K562 (cell line): ENCODE results near the gene FCRLA. TPM values are rescaled to one million over a fixed set of nuclear protein-coding genes. Genes with fewer than 3 reads are reported as not detected.

Experiments used
- FOXA1 ChIP-seq: fragments of 450-650 bp; IDR thresholded peaks from 2 replicates; pipeline ENCODE4 v1.6.1; 2016; ENCODE audit warnings: mild to moderate bottlenecking, borderline replicate concordance
- L3MBTL2 ChIP-seq: fragments of 450-650 bp; IDR thresholded peaks from 2 replicates; pipeline ENCODE4 v1.6.1; 2016; ENCODE audit warnings: mild to moderate bottlenecking, moderate library complexity
- MEF2D ChIP-seq: conservative IDR thresholded peaks from 2 replicates; pipeline ENCODE4 v1.6.1; 2016; ENCODE audit warnings: low read depth, missing genetic modification characterization, missing compliant biosample characterization
- NFE2L1 ChIP-seq: fragments of 450-650 bp; IDR thresholded peaks from 2 replicates; pipeline ENCODE4 v1.6.1; 2016; ENCODE audit warnings: missing genetic modification characterization, low read depth, mild to moderate bottlenecking, missing compliant biosample characterization, moderate library complexity, borderline replicate concordance
- PHF21A ChIP-seq: fragments of 450-650 bp; IDR thresholded peaks from 2 replicates; pipeline ENCODE4 v1.6.1; 2017; ENCODE audit warnings: low read depth, borderline replicate concordance
- PRPF4 ChIP-seq: fragments of 200-400 bp; formaldehyde crosslinking; IDR thresholded peaks from one replicate; pipeline ENCODE4 v1.6.1; 2017; ENCODE audit warnings: low read length, low read depth, mild to moderate bottlenecking; ENCODE audit not compliant: insufficient read depth, poor library complexity, severe bottlenecking
- RBM34 ChIP-seq: fragments of 200-400 bp; formaldehyde crosslinking; IDR thresholded peaks from 2 replicates; pipeline ENCODE4 v1.6.1; 2018; ENCODE audit warnings: low read length, borderline replicate concordance; ENCODE audit not compliant: insufficient read depth
- RUNX1 ChIP-seq: sonication (generic); IDR thresholded peaks from 2 replicates; pipeline ENCODE4 v1.6.1; 2016; ENCODE audit warnings: antibody characterized with exemption, low read depth
- STAG1 ChIP-seq: sonication (generic); formaldehyde crosslinking; IDR thresholded peaks from 2 replicates; pipeline ENCODE4 v1.5.0; 2020; ENCODE audit warnings: missing genetic modification reagents, borderline replicate concordance
- TCF7 ChIP-seq: sonication (generic); IDR thresholded peaks from 2 replicates; pipeline ENCODE4 v1.6.1; 2016; ENCODE audit warnings: antibody characterized with exemption, borderline replicate concordance
- TCFL5 ChIP-seq: fragments of 250-450 bp; sonication (Bioruptor Pico); conservative IDR thresholded peaks from 2 replicates; pipeline ENCODE4 v1.6.1; 2021; ENCODE audit warnings: mild to moderate bottlenecking, moderate library complexity, matching md5 sums
- U2AF2 ChIP-seq: fragments of 200-400 bp; formaldehyde crosslinking; optimal IDR thresholded peaks from 2 replicates; pipeline ENCODE3; 2017; ENCODE audit warnings: low read depth, mild to moderate bottlenecking, low read length
- XRCC3 ChIP-seq: fragments of 450-650 bp; IDR thresholded peaks from 2 replicates; pipeline ENCODE4 v1.6.1; 2017; ENCODE audit warnings: mild to moderate bottlenecking, moderate library complexity
- ZNF274 ChIP-seq: IDR thresholded peaks from 2 replicates; pipeline ENCODE4 v1.6.1; 2011; ENCODE audit warnings: low read depth, mild to moderate bottlenecking, low read length, moderate library complexity, borderline replicate concordance
- ZNF696 ChIP-seq: fragments of 250-450 bp; sonication (Bioruptor Pico); conservative IDR thresholded peaks from 2 replicates; pipeline ENCODE4 v1.4.0; 2020; ENCODE audit warnings: mild to moderate bottlenecking, moderate library complexity
- polyA plus RNA-seq, 8 experiments: library from polyadenylated mRNA; depleted of rRNA in 4 of 8; stranded (reverse) in 5 of 8; unstranded in 3 of 8; fragments of >200 nt; fragmentation: Nextera tagmentation in 2 of 8; fragmentation: Illumina TruSeq in 1 of 8; extraction: Ambion mirVana in 2 of 8; extraction: Trizol in 1 of 8; gene quantifications; 2 replicates each; pipeline versions ENCODE4 v1.2.1 to v1.2.3, GENCODE V29; 2011 to 2014; ENCODE audit warnings: inconsistent platforms in 1 of 8, missing spikeins in 1 of 8
- total RNA-seq, 7 experiments: library from RNA; depleted of rRNA in 6 of 7; stranded (reverse); fragments of >200 nt in 6 of 7; fragmentation: Illumina TruSeq in 2 of 7; extraction: Trizol in 2 of 7; gene quantifications; 2 replicates each; pipeline versions ENCODE4 v1.2.1 to v1.2.3, GENCODE V29; 2011 to 2021; ENCODE audit warnings: low replicate concordance in 1 of 7
- TF ChIP-seq, protein P1 (sequence below), 2 experiments: fragments of 450-650 bp in 1 of 2; sonication (generic) in 1 of 2; formaldehyde crosslinking in 1 of 2; IDR thresholded peaks; 2 replicates each; pipeline versions ENCODE4 v1.7.1 to v1.9.0; 2016 to 2022; ENCODE audit warnings: inconsistent platforms in 1 of 2, mild to moderate bottlenecking in 1 of 2, missing genetic modification reagents in 1 of 2
- TF ChIP-seq, protein P2 (sequence below): fragments of 250-450 bp; sonication (Bioruptor Pico); IDR thresholded peaks from 2 replicates; pipeline ENCODE4 v1.8.0; 2021; ENCODE audit warnings: moderate library complexity, mild to moderate bottlenecking, inconsistent platforms

Gene FCRLA
- total and polyA plus RNA-seq, 9 of the 15 experiments (the other 6 are each of a cell fraction or from before 2014, with no cell fraction given) = 0.09 to 0.84 (median 0.44) TPM

DNA sequence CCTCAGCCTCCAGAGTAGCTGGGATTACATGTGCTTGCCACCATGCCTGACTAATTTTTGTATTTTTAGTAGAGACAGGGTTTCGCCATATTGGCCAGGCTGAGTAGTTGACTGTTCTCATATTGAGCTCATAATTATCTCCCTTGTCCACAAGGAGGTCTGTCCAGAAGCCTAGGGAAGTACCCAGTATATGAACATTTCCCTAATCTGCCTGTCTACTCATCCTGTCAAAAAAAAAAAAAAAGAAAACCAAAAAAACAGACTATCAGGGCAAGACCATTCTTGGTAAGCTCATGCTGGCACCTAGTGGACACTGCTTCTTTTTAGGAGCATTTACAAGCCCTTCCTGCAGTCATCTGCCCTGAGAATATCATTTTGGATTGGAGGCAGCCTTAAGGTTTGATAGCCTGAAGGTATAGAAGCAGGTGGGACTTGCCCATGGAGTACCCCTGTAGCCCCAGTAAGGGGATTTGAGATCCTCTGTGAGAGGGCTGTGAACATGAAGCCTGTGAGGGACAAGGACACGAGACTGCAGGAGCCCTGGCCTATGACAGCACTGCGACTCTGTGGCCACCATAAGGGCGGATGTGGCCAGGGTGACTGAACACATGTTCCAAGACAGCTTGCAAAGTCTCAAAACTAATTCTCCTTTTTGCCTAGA lies 31.7 kb downstream of the FCRLA start (continued):
- TF ChIP-seq, protein P1, sequence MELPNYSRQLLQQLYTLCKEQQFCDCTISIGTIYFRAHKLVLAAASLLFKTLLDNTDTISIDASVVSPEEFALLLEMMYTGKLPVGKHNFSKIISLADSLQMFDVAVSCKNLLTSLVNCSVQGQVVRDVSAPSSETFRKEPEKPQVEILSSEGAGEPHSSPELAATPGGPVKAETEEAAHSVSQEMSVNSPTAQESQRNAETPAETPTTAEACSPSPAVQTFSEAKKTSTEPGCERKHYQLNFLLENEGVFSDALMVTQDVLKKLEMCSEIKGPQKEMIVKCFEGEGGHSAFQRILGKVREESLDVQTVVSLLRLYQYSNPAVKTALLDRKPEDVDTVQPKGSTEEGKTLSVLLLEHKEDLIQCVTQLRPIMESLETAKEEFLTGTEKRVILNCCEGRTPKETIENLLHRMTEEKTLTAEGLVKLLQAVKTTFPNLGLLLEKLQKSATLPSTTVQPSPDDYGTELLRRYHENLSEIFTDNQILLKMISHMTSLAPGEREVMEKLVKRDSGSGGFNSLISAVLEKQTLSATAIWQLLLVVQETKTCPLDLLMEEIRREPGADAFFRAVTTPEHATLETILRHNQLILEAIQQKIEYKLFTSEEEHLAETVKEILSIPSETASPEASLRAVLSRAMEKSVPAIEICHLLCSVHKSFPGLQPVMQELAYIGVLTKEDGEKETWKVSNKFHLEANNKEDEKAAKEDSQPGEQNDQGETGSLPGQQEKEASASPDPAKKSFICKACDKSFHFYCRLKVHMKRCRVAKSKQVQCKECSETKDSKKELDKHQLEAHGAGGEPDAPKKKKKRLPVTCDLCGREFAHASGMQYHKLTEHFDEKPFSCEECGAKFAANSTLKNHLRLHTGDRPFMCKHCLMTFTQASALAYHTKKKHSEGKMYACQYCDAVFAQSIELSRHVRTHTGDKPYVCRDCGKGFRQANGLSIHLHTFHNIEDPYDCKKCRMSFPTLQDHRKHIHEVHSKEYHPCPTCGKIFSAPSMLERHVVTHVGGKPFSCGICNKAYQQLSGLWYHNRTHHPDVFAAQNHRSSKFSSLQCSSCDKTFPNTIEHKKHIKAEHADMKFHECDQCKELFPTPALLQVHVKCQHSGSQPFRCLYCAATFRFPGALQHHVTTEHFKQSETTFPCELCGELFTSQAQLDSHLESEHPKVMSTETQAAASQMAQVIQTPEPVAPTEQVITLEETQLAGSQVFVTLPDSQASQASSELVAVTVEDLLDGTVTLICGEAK (IDR thresholded peaks at IDR 0.05) = no peak
- TF ChIP-seq, protein P1 (CRISPR knock-in tag; IDR thresholded peaks at IDR 0.05) = no peak
- no peak for TF ChIP-seq MEF2D (tag)
- no peak for TF ChIP-seq RBM34
- TF ChIP-seq ZNF274 = no peak
- no peak for TF ChIP-seq ZNF696 (CRISPR knock-in tag)
- TF ChIP-seq, protein P2, sequence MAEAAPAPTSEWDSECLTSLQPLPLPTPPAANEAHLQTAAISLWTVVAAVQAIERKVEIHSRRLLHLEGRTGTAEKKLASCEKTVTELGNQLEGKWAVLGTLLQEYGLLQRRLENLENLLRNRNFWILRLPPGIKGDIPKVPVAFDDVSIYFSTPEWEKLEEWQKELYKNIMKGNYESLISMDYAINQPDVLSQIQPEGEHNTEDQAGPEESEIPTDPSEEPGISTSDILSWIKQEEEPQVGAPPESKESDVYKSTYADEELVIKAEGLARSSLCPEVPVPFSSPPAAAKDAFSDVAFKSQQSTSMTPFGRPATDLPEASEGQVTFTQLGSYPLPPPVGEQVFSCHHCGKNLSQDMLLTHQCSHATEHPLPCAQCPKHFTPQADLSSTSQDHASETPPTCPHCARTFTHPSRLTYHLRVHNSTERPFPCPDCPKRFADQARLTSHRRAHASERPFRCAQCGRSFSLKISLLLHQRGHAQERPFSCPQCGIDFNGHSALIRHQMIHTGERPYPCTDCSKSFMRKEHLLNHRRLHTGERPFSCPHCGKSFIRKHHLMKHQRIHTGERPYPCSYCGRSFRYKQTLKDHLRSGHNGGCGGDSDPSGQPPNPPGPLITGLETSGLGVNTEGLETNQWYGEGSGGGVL (CRISPR knock-in tag) = no peak
- no peak for TF ChIP-seq TCFL5 (CRISPR knock-in tag)
- TF ChIP-seq TCF7 = no peak
- TF ChIP-seq PRPF4 = no peak
- TF ChIP-seq RUNX1 = no peak
- no peak for TF ChIP-seq U2AF2
- no peak for TF ChIP-seq XRCC3
- no peak for TF ChIP-seq FOXA1
- peak; percentile 23; the same call in 1 of the 2 replicates for TF ChIP-seq PHF21A
- TF ChIP-seq STAG1 = peak; percentile 32; the same call in 1 of the 2 replicates
- no peak for TF ChIP-seq NFE2L1
- TF ChIP-seq L3MBTL2 = no peak; the same call in 1 of the 2 replicates
